B cell (primary cell): ENCODE measurements around the gene ICOS. TPM values are rescaled to one million over a fixed set of nuclear protein-coding genes. Genes with fewer than 3 reads are reported as not detected.

Experiments used
- ATAC-seq: fragments of 200-7000 bp; cut with Tn5 transposase; one replicate; pipeline ENCODE4 v1.10.0; 2021; ENCODE audit warnings: low read depth, mild to moderate bottlenecking, moderate number of reproducible peaks, moderate library complexity
- CTCF ChIA-PET: fragments of 350-600 bp; sonication (Branson Sonifier 250); formaldehyde crosslinking; loops from one replicate; lab custom pipeline; 2021; ENCODE audit warnings: antibody characterized with exemption, inconsistent platforms; lab: Charles Lee
- POLR2A ChIA-PET: fragments of 350-600 bp; sonication (Branson Sonifier 250); formaldehyde crosslinking; loops from one replicate; lab custom pipeline; 2021; ENCODE audit warnings: antibody characterized with exemption; lab: Charles Lee
- DNase-seq: peaks from one replicate; pipeline ENCODE4 v3.0.0; 2013
- H2AFZ ChIP-seq: 2 replicates; pipeline ENCODE4 v1.6.1; 2012; ENCODE audit warnings: mild to moderate bottlenecking, low read depth, low read length; ENCODE audit not compliant: insufficient read depth, poor library complexity, severe bottlenecking
- H3K27ac ChIP-seq, 2 donors: 1 replicate in 1 of 2; 2 replicates in 1 of 2; pipeline ENCODE4 v1.5.1; 2012 to 2013; ENCODE audit warnings: low read length in 2 of 2, mild to moderate bottlenecking in 2 of 2, moderate library complexity in 1 of 2
- H3K27me3 ChIP-seq, 4 experiments: fragments of 200-600 bp in 1 of 4; sonication (generic) in 1 of 4; replicated peaks in 1 of 4; 1 replicate in 2 of 4; 2 replicates in 2 of 4; pipeline versions ENCODE4 v1.6.1 to v1.7.0; 2013 to 2016; ENCODE audit warnings: low read length in 3 of 4, mild to moderate bottlenecking in 2 of 4, mixed read lengths in 1 of 4, moderate library complexity in 1 of 4; ENCODE audit not compliant: insufficient read depth in 4 of 4, control insufficient read depth in 3 of 4; ENCODE audit errors: control extremely low read depth in 1 of 4
- H3K36me3 ChIP-seq, 2 experiments: replicated peaks in 1 of 2; 1 replicate in 1 of 2; 2 replicates in 1 of 2; pipeline versions ENCODE4 v1.6.1 to v1.7.1; 2013; ENCODE audit warnings: low read length in 1 of 2; ENCODE audit not compliant: insufficient read depth in 2 of 2, control insufficient read depth in 1 of 2; ENCODE audit errors: control extremely low read depth in 1 of 2, extremely low read depth in 1 of 2
- H3K4me1 ChIP-seq, 2 donors: fragments of 200-600 bp in 1 of 2; sonication (generic) in 1 of 2; 1 replicate in 1 of 2; 2 replicates in 1 of 2; pipeline versions ENCODE4 v1.5.1 to v1.6.1; 2013 to 2017; ENCODE audit warnings: low read length in 2 of 2; ENCODE audit not compliant: control insufficient read depth in 2 of 2, insufficient read depth in 2 of 2
- H3K4me2 ChIP-seq: replicated peaks from 2 replicates; pipeline ENCODE3; 2012; ENCODE audit warnings: mild to moderate bottlenecking, low read depth, low read length; ENCODE audit not compliant: poor library complexity, severe bottlenecking
- H3K4me3 ChIP-seq, 5 experiments: fragments of 200-600 bp in 1 of 5; sonication (generic) in 1 of 5; 1 replicate in 3 of 5; 2 replicates in 2 of 5; pipeline versions ENCODE4 v1.5.1 to v1.7.0; 2011 to 2016; ENCODE audit warnings: low read length in 4 of 5, mild to moderate bottlenecking in 4 of 5, low read depth in 2 of 5, control low read depth in 1 of 5, moderate library complexity in 1 of 5; ENCODE audit not compliant: insufficient read depth in 1 of 5; ENCODE audit errors: control extremely low read depth in 1 of 5, extremely low read depth in 1 of 5
- H3K79me2 ChIP-seq: fragments of 200-600 bp; sonication (generic); one replicate; pipeline ENCODE4 v1.6.0; 2016; ENCODE audit warnings: low read length; ENCODE audit not compliant: control insufficient read depth, insufficient read depth
- H3K9ac ChIP-seq: fragments of 200-600 bp; sonication (generic); 2 replicates; pipeline ENCODE4 v1.6.1; 2017; ENCODE audit warnings: mild to moderate bottlenecking, low read length, moderate library complexity
- H3K9me3 ChIP-seq, 3 donors: one replicate each; pipeline versions ENCODE4 v1.6.1 to v1.7.1; 2013; ENCODE audit warnings: low read length in 2 of 3; ENCODE audit not compliant: control insufficient read depth in 2 of 3, insufficient read depth in 1 of 3; ENCODE audit errors: control extremely low read depth in 1 of 3
- H4K20me1 ChIP-seq: 2 replicates; pipeline ENCODE4 v1.6.0; 2012; ENCODE audit warnings: mild to moderate bottlenecking, low read length; ENCODE audit not compliant: insufficient read depth, control insufficient read depth, poor library complexity, severe bottlenecking
- H3K27ac Mint-ChIP-seq: one replicate; pipeline ENCODE4 v1.8.0; 2021; ENCODE audit warnings: mixed read lengths
- H3K27me3 Mint-ChIP-seq: one replicate; pipeline ENCODE4 v1.8.0; 2021; ENCODE audit warnings: mixed read lengths
- H3K4me1 Mint-ChIP-seq: one replicate; pipeline ENCODE4 v1.8.0; 2021; ENCODE audit warnings: mixed read lengths
- H3K4me3 Mint-ChIP-seq: one replicate; pipeline ENCODE4 v1.8.0; 2021; ENCODE audit warnings: mixed read lengths
- H3K9me3 Mint-ChIP-seq: one replicate; pipeline ENCODE4 v1.8.0; 2022; ENCODE audit warnings: mixed read lengths; ENCODE audit not compliant: insufficient read depth
- EZH2 ChIP-seq: IDR thresholded peaks from 2 replicates; pipeline ENCODE4 v1.6.1; 2012; ENCODE audit warnings: borderline replicate concordance, low read depth, mild to moderate bottlenecking, moderate library complexity, low read length; ENCODE audit not compliant: insufficient read depth, poor library complexity, severe bottlenecking
- WGBS: methylation state at CpG from one replicate; pipeline ENCODE4 v1.1.5; 2013; ENCODE audit warnings: missing lambda C conversion rate; ENCODE audit not compliant: insufficient coverage; 5-methylcytosine and 5-hydroxymethylcytosine counted together
- intact Hi-C: fragments of 100-400 bp; cut with micrococcal nuclease; formaldehyde crosslinking; loops from one replicate; pipeline ENCODE4 v1.10.0; 2022
- polyA plus RNA-seq: library from polyadenylated mRNA; depleted of rRNA; stranded (reverse); fragments of >200 nt; gene quantifications from 2 replicates; pipeline ENCODE4 v1.2.3, GENCODE V29; 2012
- total RNA-seq, 2 donors: library from RNA; stranded (reverse); fragments of 120-200 nt in 1 of 2; gene quantifications; 1 replicate in 1 of 2; 2 replicates in 1 of 2; pipeline versions ENCODE4 v1.2.3 to v1.2.4, GENCODE V29; 2013 to 2022
- TF ChIP-seq, protein P1 (sequence below): fragments of 200-600 bp; IDR thresholded peaks from one replicate; pipeline ENCODE4 v1.8.0; 2022; ENCODE audit warnings: antibody characterized with exemption, mild to moderate bottlenecking

The ICOS gene
- total and polyA plus RNA-seq, 2 donors (not counting 1 experiment from before 2014, with no cell fraction given): 0.21 TPM; not detected in 1

DNA sequence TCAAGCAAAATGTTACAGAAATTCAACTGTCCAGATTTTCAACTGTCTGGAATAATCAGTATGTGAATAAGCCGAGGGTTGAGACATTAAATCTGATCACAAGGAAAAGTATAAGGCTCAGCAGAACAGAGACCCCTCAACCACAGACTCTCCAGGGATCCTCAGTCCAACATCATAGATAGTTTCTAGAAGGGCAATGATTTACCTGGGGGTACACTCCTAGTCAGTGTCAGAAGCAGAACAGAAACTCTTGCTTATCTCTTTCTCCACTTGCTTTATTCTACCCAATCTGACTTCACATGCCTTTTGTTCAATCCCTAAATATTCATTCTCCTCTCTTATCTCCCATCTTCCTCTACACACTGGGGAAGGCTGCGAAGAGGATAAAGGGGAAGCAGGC is 36.4 kb downstream of the ICOS start:
- Histone ChIP-seq H3K9me3 (peaks cover 0 to 1% (median 0%) of the 10 kb centered on the region in 3 donors), H3K79me2 (no peaks in the 10 kb centered on the region), H4K20me1 (no peaks in the 10 kb centered on the region), H3K4me1 (no peaks in the 10 kb centered on the region), H3K36me3 (no peaks in the 10 kb centered on the region), H3K4me3 (no peak overlapping the region), H3K27ac (no peak overlapping the region), H3K9ac (no peak overlapping the region), H3K4me2 (no peak overlapping the region), H2AFZ (no peak overlapping the region), H3K27me3 (peaks cover 0 to 6% (median 0%) of the 10 kb centered on the region in 4 experiments)
- Mint-ChIP-seq H3K4me3 (no peak overlapping the region), H3K9me3 (no peaks in the 10 kb centered on the region), H3K27me3 (peaks cover 28% of the 10 kb centered on the region), H3K27ac (no peak overlapping the region), H3K4me1 (no peaks in the 10 kb centered on the region)
- POLR2A ChIA-PET: no interaction called here
- ATAC-seq (no peak), DNase-seq (no peak)
- CTCF ChIA-PET: no interaction called here
- WGBS: no CpG with 5 or more reads among the region's 2 CpGs
- TF ChIP-seq EZH2: no peak
- TF ChIP-seq, protein P1, sequence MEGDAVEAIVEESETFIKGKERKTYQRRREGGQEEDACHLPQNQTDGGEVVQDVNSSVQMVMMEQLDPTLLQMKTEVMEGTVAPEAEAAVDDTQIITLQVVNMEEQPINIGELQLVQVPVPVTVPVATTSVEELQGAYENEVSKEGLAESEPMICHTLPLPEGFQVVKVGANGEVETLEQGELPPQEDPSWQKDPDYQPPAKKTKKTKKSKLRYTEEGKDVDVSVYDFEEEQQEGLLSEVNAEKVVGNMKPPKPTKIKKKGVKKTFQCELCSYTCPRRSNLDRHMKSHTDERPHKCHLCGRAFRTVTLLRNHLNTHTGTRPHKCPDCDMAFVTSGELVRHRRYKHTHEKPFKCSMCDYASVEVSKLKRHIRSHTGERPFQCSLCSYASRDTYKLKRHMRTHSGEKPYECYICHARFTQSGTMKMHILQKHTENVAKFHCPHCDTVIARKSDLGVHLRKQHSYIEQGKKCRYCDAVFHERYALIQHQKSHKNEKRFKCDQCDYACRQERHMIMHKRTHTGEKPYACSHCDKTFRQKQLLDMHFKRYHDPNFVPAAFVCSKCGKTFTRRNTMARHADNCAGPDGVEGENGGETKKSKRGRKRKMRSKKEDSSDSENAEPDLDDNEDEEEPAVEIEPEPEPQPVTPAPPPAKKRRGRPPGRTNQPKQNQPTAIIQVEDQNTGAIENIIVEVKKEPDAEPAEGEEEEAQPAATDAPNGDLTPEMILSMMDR: no peak
- intact Hi-C loops: no loop called here

DNA sequence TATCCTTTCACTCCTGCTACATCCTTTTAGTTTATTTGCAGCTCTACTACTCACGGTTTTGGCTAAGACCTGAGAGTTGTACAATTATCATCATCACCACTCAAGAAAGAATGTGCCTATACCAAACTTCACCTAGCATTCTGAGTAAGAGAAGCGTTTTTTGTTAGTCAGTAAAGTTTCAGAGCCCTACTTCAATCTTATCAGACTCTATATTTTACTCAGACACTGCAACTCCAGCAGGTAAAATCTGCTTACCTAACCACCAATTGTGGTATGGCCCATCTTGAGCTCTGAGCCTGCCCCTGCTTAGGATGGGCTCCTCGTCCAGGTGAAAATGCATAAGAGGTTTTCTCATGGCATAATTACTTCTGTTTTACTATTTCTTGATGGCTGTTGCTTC is 37.1 kb downstream of the ICOS start:
- Histone ChIP-seq H3K4me3 (no peak overlapping the region), H4K20me1 (no peaks in the 10 kb centered on the region), H3K9me3 (peaks cover 0 to 1% (median 0%) of the 10 kb centered on the region in 3 donors), H2AFZ (no peak overlapping the region), H3K9ac (no peak overlapping the region), H3K4me2 (no peak overlapping the region), H3K79me2 (no peaks in the 10 kb centered on the region), H3K27ac (no peak overlapping the region), H3K4me1 (no peaks in the 10 kb centered on the region), H3K36me3 (no peaks in the 10 kb centered on the region), H3K27me3 (peaks cover 0 to 6% (median 0%) of the 10 kb centered on the region in 4 experiments)
- DNase-seq (no peak), ATAC-seq (no peak)
- intact Hi-C loops: no loop called here
- Mint-ChIP-seq H3K27ac (no peak overlapping the region), H3K4me1 (no peaks in the 10 kb centered on the region), H3K4me3 (no peak overlapping the region), H3K27me3 (peaks cover 28% of the 10 kb centered on the region), H3K9me3 (no peaks in the 10 kb centered on the region)
- 100% methylated on average over 1 of the region's 3 CpGs for WGBS
- ChIA-PET POLR2A (no interaction called here), CTCF (no interaction called here)
- TF ChIP-seq EZH2: no peak
- TF ChIP-seq, protein P1: no peak
